ENCODE results near the gene LIMCH1.

DNA sequence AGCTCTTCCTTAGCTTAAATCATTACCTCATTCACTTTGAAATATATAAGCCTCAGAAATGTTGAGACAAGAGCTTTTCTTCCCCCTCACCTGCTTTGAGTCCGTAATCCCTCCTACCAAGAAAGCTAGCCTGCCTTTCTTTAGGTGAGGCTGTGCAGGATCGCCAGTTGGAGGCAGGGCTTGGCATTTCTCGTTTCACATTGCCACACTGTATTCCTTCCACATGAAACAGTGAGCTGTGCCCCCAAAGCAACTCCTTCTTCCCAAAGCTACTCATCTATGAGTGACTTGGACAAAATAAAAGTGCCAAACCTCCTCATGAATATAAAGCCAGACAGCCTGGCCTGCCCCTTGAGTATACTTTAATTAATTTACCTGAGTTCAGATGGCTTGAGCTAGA is 86.8 kb downstream of the LIMCH1 start:
- TF ChIP-seq SIN3A (IDR thresholded peaks at IDR 0.05; ENCODE audit: borderline replicate concordance, insufficient read depth, low read length) (no peak), REST (IDR thresholded peaks at IDR 0.05; ENCODE audit: insufficient read depth in 1 of 2, low read depth in 2 of 2, low read length in 2 of 2) (no peak)

Data from PFSK-1 (cell line).